Activated CD8-positive, alpha-beta memory T cell treated with anti-CD3 and anti-CD28 coated beads, Interleukin-2, amount 50 U/mL, for 1 hour (primary cell): Measurements from ENCODE around the gene TEAD1.

Source experiments
- DNase-seq: peaks from one replicate; pipeline ENCODE4 v3.0.0-alpha.2; 2020; ENCODE audit errors: extremely low read depth

TEAD1 gene

DNA sequence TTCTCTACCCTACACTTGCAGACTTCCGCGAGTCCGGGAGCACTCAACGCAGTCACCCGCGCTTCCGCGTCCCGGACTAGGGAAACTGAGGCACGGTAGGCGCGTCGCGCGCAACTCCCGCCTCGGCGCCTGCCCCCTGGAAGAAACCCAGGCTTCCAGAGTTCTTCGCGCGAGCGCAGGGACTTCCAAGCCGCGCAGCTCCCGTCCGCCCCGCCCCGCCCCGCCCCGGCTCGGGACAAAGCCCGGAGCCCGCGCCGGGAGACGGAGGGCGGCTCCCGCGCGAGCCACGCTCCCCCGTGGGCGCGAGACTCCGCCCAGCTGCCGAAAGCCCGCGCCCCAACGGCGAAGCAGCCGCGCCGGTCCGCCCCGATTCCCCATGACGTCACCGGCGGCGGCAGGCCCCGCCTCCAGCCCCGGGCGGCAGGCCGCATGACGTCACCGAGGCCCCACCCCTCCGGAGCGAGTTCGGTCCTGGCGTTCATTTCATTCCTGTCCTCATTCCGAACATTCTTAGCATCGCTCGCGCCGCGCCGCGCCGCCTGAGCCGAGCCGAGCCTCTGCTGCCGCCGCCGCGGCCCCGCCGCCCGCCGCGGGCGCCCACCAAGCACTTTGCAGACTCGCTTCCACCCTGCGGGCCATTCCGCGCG, at the start of gene TEAD1:
Gene TEAD1, plus strand, starts transcription at position 498 of the 647 bp plus-strand sequence.
- peak; percentile 50 for DNase-seq

- DNase-seq: no peak
Observed at GRCh38 chr11:12624595-12624994, 49.6 kb upstream of the TEAD1 start.

DNA sequence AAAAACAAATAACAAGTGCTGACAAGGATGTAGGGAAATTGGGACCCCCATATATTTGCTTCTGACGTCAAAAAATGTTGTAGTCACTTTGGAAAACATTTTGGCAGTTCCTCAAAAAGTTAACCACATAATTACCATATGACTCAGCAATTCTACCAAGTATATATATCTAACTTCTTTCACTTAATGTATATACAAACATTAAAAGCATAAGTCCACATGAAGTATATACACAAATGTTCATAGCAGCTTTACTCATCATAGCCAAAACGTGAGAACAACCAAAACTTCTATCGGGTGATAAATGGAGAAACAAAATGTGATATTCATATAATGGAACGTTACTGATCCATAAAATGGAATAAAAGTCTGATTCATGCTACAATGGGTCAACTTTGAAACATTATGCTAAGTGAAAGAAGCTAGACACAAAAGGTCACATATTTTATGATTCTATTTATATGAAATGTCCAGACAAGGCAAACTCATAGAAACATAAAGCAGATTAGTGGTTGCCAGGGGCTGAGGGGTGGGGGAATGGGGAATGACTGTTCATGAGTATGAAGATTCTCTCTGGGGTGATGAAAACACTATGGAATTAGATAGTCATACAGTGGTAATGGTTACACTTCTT, 48.7 kb upstream of the TEAD1 start:
- DNase-seq: no peak

DNA sequence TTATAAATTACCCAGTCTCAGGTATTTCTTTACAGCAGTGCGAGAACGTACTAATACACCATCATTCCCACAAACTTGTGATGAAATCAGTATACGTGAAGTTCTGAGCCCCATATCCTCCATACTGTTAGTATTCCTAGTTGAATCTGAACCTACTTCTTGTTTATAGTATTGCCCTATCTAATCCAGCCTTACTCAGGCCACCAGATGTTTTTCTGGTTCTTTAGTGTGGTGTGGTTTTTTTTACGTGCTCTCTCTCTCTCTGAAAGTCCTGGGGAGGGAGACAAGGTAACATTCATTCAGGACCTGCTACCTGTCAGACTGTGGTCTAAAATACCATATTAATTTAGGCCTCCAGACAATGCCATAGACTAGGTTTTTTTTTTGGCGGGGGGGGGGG, 47.6 kb upstream of the TEAD1 start:
- no peak for DNase-seq

DNA sequence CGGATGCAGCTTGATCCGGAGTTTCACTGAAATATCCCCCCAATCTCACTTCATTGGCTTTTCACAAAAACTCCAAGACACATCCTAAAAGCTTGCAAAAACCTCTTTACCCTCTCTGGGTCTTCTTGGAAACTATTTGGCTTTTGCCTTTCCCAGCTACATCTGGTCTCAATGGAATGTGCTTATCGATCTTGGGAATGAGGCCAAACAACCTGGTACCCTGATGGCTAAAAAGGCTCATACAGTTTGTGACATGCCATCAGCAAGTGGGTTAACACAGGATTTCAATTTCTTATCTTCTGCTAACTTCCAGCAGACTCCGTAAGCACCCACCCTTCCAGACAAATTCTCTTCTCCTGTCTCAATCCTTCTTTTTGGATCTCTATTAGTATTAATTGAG, 45.9 kb upstream of the TEAD1 start:
- no peak for DNase-seq

DNA sequence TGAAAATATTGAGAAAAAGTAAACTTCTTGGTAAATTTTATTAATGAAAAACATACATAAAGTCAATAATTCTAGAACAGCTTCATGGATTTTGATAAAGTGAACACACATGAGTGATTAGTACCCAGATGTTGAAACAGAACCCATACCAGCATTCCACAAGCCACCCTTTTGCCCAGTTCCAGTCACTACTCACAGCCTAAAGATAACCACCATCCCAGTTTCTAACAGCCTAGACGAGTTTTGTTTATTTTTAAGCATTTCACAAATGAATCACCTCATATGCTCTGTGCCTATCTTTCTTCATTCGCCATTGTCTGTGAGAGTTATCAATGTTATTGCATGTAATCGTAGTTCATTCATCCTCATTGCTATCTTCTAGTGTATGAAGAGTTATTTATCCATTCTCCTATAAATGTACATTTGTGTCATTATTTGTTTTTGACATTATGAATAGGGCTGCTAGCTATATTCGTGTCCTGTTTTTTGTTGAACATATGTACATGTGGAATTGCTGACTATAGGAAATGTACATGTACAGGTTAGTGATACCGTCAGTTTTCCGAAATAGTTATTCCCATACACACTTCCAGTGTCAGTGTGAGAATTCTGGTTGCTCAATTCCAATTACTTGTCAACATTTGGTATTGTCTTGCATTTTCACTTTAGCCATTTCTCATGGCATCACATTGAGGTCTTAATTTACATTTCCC, 44.5 kb upstream of the TEAD1 start:
- DNase-seq: no peak

- no peak for DNase-seq
Observed at GRCh38 chr11:12631651-12632050, 42.6 kb upstream of the TEAD1 start.

- no peak for DNase-seq
Observed at GRCh38 chr11:12634329-12634728, 39.9 kb upstream of the TEAD1 start.

DNA sequence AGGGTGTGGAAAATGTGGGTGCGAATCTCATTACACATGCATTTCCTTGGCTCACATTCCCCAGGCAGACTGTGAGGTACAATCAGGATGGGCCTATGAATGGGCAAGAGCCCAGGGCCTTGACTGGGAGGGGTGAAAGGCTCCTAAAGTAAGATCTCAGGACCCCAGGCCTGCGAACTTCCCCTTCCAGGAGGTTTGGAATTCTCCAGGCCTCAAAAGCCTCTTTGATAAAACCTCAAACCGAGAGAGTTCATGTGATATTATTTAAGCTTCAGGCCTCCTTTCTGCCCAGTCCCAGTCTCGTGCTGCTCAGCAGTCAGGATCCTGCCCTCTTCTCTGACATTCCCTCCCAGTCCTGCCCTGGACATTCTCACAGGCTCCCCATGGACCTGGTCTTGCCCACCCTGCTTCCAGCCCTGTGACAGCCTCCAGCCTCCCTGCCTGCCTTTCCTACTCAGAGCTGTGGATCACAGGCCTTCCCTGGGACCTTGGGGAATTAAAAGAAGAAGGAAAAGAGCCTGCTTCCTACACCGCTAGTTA, 37.3 kb upstream of the TEAD1 start:
- no peak for DNase-seq

- DNase-seq: no peak
Observed at GRCh38 chr11:12639388-12639787, 34.8 kb upstream of the TEAD1 start.

- DNase-seq: no peak
Observed at GRCh38 chr11:12640355-12640754, 33.9 kb upstream of the TEAD1 start.

- DNase-seq: no peak
Observed at GRCh38 chr11:12640926-12641849, 33.0 kb upstream of the TEAD1 start.

DNA sequence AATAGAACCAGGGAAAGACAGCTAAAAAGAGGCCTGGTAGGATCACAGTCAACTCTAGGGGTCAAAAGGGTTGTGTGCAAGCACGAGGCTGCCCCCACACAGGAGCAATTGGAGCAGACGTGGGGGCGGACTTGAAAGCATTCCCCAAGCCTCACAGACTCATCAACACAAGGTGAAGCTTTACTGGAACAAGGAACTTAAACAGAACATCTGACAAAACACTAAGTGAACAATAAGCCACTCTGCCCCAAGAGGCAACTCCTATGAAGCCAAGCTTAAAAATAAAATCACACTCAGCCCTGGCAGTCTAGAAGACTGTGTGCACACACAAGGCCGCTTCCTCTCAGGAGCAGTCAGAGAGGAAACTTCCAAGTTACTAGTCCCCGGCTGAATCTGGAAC, 32.2 kb upstream of the TEAD1 start:
- DNase-seq: no peak

DNA sequence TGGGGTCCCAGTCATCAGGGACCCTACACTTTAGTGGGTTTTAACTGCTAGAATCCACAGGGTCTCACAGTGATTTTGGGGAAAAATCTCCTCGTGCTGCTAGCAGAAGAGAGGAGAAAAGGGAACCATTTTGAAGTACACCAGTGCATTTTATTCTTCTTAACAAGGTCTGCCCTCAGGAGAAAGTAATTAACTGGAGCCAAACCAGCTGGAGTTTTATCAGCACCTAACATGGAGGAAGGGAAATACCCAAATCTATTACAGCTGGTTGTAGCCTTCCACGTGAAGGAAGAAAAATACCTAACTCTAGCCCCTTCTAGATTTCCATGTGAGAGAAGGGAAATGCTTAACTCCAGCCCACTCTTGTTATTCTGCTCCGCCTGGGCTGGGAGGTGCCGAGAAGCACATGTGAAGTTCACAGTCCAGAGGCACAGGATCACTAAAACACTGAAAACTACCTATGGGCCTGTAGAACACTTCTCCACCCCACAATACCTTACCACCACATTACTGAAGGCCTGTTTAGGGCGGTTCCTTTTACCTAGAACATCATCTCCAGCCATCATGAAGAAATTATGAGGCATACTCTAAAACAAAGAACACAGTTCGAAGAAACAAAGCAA, 31.3 kb upstream of the TEAD1 start:
- DNase-seq: no peak

DNA sequence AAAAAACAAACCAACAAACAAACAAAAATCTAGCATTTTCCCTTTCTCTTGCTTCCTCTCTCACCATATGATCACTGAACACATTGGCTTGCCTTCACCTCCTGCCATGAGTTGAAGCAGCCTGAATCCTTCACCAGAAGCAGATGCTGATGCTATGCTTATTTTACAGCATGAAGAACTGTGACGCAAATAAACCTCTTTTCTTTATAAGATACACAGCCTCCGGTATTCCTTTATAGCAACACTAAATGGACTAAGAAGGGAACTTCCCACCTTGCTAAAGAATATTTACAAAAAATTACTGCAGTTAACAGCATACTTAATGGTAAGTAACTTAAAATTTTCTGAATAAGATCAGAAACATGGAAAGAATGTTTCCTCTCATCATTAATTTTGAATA, 27.7 kb upstream of the TEAD1 start:
- DNase-seq: no peak

GRCh38 chr11:12653729-12654128, 20.5 kb upstream of the TEAD1 start:
- no peak for DNase-seq

GRCh38 chr11:12655842-12656241, 18.4 kb upstream of the TEAD1 start:
- DNase-seq: no peak

DNA sequence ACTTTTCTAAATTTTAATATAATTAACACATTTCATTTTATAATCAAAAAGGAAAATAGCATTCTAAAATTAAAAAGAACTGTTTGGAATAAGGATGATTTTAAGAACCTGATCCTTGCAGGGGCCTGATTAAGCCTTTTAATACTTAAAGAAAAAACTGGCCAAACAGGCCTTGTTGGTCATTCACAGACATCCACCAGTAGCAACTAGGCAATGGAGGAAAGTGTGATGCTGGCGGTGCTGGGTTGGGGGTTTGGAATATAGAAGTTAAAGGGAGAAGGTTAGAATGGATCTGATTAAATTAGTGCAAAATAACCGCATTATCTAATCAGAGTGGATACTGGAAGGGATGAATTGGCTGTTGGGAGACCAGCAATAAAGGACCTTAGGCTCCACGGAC, 16.9 kb upstream of the TEAD1 start:
- DNase-seq: no peak

- no peak for DNase-seq
Observed at GRCh38 chr11:12657981-12658380, 16.2 kb upstream of the TEAD1 start.

- DNase-seq: no peak
Observed at GRCh38 chr11:12662101-12662689, 12.0 kb upstream of the TEAD1 start.

DNA sequence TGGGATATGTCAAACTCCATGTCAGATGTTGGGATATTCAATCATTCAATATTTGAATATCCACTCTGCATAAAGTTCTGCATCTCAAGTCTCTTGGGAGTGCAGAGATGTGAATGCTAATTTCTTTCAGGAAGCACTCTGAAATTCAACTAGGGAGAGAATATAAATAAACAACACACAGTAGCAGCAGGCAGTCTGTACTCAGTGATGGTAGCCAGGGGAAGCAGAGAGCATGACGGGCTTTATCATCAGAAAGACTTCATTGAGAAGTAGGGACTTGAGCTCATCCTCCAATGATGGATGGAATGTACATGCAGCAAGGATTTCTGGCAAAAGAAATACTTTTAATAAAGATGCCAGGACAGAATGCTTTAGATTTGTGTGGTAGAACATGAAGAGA, 9.8 kb upstream of the TEAD1 start:
- no peak for DNase-seq
